NB4 (cell line): ENCODE results near the gene SEMA5B.

Source experiments
- CTCF ChIP-seq: IDR thresholded peaks from one replicate; pipeline ENCODE4 v1.5.1; 2012; ENCODE audit warnings: low read depth, low read length
- MAX ChIP-seq: IDR thresholded peaks from 2 replicates; pipeline ENCODE4 v1.6.1; 2011; ENCODE audit warnings: low read depth, low read length

- TF ChIP-seq CTCF (no peak), MAX (no peak)
These were observed 91.2 kb downstream of the SEMA5B start for GRCh38 chr3:122936335-122936734.
